ENCODE measurements around the gene NQO2.
A peak's percentile ranks its signal among the peaks of the same experiment; 100 is the strongest.
"Not testable (repeated sequence)": the region's sequence is repeated elsewhere in the genome, so short reads cannot be mapped to it uniquely, and the experiment has no call there.

NQO2 gene

GRCh38 chr6:3060092-3060491 is 60.4 kb downstream of the NQO2 start:
- H3K9me3 ChIP-seq (ENCODE audit: insufficient read depth, low read depth, low read length); H3K36me3 ChIP-seq (ENCODE audit: insufficient read depth, low read length); H3K9ac ChIP-seq (ENCODE audit: low read depth, low read length); H3K27me3 ChIP-seq (ENCODE audit: insufficient read depth, low read length); H3K27ac ChIP-seq (ENCODE audit: low read depth, low read length); H3K4me3 ChIP-seq (ENCODE audit: low read length); H3K4me1 ChIP-seq (ENCODE audit: insufficient read depth, low read length): not testable (repeated sequence)
- WGBS = 98% methylated on average over 11 of the region's 11 CpGs

- Histone ChIP-seq H3K4me1 (ENCODE audit: insufficient read depth, low read length) (no peaks in the 10 kb centered on the region), H3K9ac (ENCODE audit: low read depth, low read length) (no peak overlapping the region), H3K9me3 (ENCODE audit: insufficient read depth, low read depth, low read length) (no peaks in the 10 kb centered on the region), H3K4me3 (ENCODE audit: low read length) (no peak overlapping the region), H3K36me3 (ENCODE audit: insufficient read depth, low read length) (no peaks in the 10 kb centered on the region), H3K27me3 (ENCODE audit: insufficient read depth, low read length) (no peaks in the 10 kb centered on the region), H3K27ac (ENCODE audit: low read depth, low read length) (no peak overlapping the region)
- 100% methylated on average over 1 of the region's 5 CpGs for WGBS
Observed at GRCh38 chr6:3061501-3061941, 61.8 kb downstream of the NQO2 start.

GRCh38 chr6:3063340-3063732 is 63.6 kb downstream of the NQO2 start:
- WGBS = 18% methylated on average over 9 of the region's 19 CpGs
- not testable (repeated sequence) for H3K9ac ChIP-seq (ENCODE audit: low read depth, low read length); H3K36me3 ChIP-seq (ENCODE audit: insufficient read depth, low read length); H3K27me3 ChIP-seq (ENCODE audit: insufficient read depth, low read length); H3K9me3 ChIP-seq (ENCODE audit: insufficient read depth, low read depth, low read length); H3K4me1 ChIP-seq (ENCODE audit: insufficient read depth, low read length); H3K27ac ChIP-seq (ENCODE audit: low read depth, low read length)
- H3K4me3 ChIP-seq (ENCODE audit: low read length) = peak overlapping the region; percentile 80

GRCh38 chr6:3063733-3064700 is 64.3 kb downstream of the NQO2 start:
- whole genome bisulfite sequencing = under 1% methylated on average over 85 of the region's 85 CpGs
- Histone ChIP-seq H3K9ac (ENCODE audit: low read depth, low read length) (peak overlapping the region; percentile 46), H3K27ac (ENCODE audit: low read depth, low read length) (no peak overlapping the region; the same call in 1 of the 2 replicates), H3K9me3 (ENCODE audit: insufficient read depth, low read depth, low read length) (peaks cover 5% of the 10 kb centered on the region; the same call in 1 of the 2 replicates), H3K27me3 (ENCODE audit: insufficient read depth, low read length) (no peaks in the 10 kb centered on the region), H3K4me3 (ENCODE audit: low read length) (peak overlapping the region; percentile 80), H3K4me1 (ENCODE audit: insufficient read depth, low read length) (no peaks in the 10 kb centered on the region), H3K36me3 (ENCODE audit: insufficient read depth, low read length) (0 out of 2 replicates have a peak, but pooled peaks cover 5% of the 10 kb centered on the region)

GRCh38 chr6:3068329-3069214 is 68.9 kb downstream of the NQO2 start, which contains the start of gene RIPK1:
TSS of gene RIPK1 (plus strand) at chr6:3068494. CDS start at chr6:3076824, 8,330 bp downstream.
- peak within 1 kb of the TSS; percentile 92 for H3K9ac ChIP-seq (ENCODE audit: low read depth, low read length)
- H3K27ac ChIP-seq (ENCODE audit: low read depth, low read length) = peak within 1 kb of the TSS; percentile 99
- H3K27me3 ChIP-seq (ENCODE audit: insufficient read depth, low read length) = no peaks in the 10 kb centered on the region
- H3K36me3 ChIP-seq (ENCODE audit: insufficient read depth, low read length) = peaks cover 14% of the 10 kb centered on the region; the same call in 1 of the 2 replicates
- peak within 1 kb of the TSS; percentile 92 for H3K4me3 ChIP-seq (ENCODE audit: low read length)
- H3K9me3 ChIP-seq (ENCODE audit: insufficient read depth, low read depth, low read length) = peaks cover 5% of the 10 kb centered on the region; the same call in 1 of the 2 replicates
- peaks cover 26% of the 10 kb centered on the region for H3K4me1 ChIP-seq (ENCODE audit: insufficient read depth, low read length)
- WGBS = under 1% methylated on average over 112 of the region's 112 CpGs
